K562 (cell line): ENCODE measurements around the gene LRFN2. TPM values are rescaled to one million over a fixed set of nuclear protein-coding genes. Genes with fewer than 3 reads are reported as not detected.

Experiments
- ATAC-seq: fragments of 200-7000 bp; cut with Tn5 transposase; 3 replicates; pipeline ENCODE4 v1.9.1; 2020; ENCODE audit warnings: moderate library complexity
- BruUV-seq: library from RNA; stranded (reverse); fragments of 400-500 nt; replicated peaks from 2 replicates; lab custom pipeline; 2021; lab: Mats Ljungman, UMichigan
- CTCF ChIA-PET: fragments of 300-600 bp; formaldehyde crosslinking; extraction: SDS; loops from one replicate; lab custom pipeline; 2021; ENCODE audit warnings: low intra/inter-chr PET ratio; lab: Yijun Ruan, JAX
- POLR2A ChIA-PET: fragments of 300-600, 350-650 bp; sonication (Branson Sonifier 250); formaldehyde crosslinking; extraction: SDS; loops from one replicate; lab custom pipeline; 2021; ENCODE audit warnings: antibody characterized with exemption, inconsistent platforms; lab: Yijun Ruan, JAX
- DNase-seq, 4 experiments: peaks; one replicate each; pipeline versions ENCODE4 v3.0.0 to v3.0.0-alpha.2; 2011 to 2018; ENCODE audit warnings: low spot score in 3 of 4, mixed read lengths in 3 of 4; ENCODE audit errors: extremely low read depth in 1 of 4
- FAIRE-seq: peaks from 2 replicates; lab custom pipeline; 2011; peaks lifted over from hg19 to GRCh38; lab: Jason Lieb, UNC
- H2AFZ ChIP-seq: 2 replicates; pipeline ENCODE4 v1.6.0; 2011; ENCODE audit warnings: low read depth, low read length, control low read depth, inconsistent platforms
- H3K27ac ChIP-seq: fragments of 200-600 bp; 3 replicates; pipeline ENCODE4 v1.8.0; 2011; ENCODE audit warnings: low read depth, mild to moderate bottlenecking, control low read depth, inconsistent platforms, low read length, moderate library complexity, mixed read lengths; ENCODE audit errors: extremely low read depth
- H3K27me3 ChIP-seq, 2 experiments: fragments of 300-600 bp in 1 of 2; 2 replicates in 1 of 2; 3 replicates in 1 of 2; pipeline versions ENCODE4 v1.6.0 to v1.8.0; 2011; ENCODE audit warnings: inconsistent platforms in 2 of 2, low read length in 2 of 2, mild to moderate bottlenecking in 1 of 2, mixed read lengths in 1 of 2, moderate library complexity in 1 of 2; ENCODE audit not compliant: control insufficient read depth in 2 of 2, insufficient read depth in 2 of 2
- H3K36me3 ChIP-seq: fragments of 300-600 bp; 3 replicates; pipeline ENCODE4 v1.8.0; 2011; ENCODE audit warnings: mild to moderate bottlenecking, low read length, inconsistent platforms; ENCODE audit not compliant: control insufficient read depth, insufficient read depth
- H3K4me1 ChIP-seq, 2 experiments: fragments of 200-600 bp in 1 of 2; replicated peaks in 1 of 2; 2 replicates in 1 of 2; 3 replicates in 1 of 2; pipeline versions ENCODE4 v1.5.1 to v1.8.0; 2011; ENCODE audit warnings: inconsistent platforms in 2 of 2, low read length in 2 of 2, mild to moderate bottlenecking in 1 of 2, mixed read lengths in 1 of 2, moderate library complexity in 1 of 2; ENCODE audit not compliant: control insufficient read depth in 2 of 2, insufficient read depth in 2 of 2
- H3K4me2 ChIP-seq: 2 replicates; pipeline ENCODE4 v1.6.1; 2011; ENCODE audit warnings: low read length, control low read depth, inconsistent platforms, mixed read lengths; ENCODE audit not compliant: insufficient read depth
- H3K4me3 ChIP-seq: fragments of 200-600 bp; sonication (generic), shearing (Covaris generic); 2 replicates; pipeline ENCODE4 v1.5.1; 2016; ENCODE audit warnings: control low read depth, inconsistent platforms
- H3K79me2 ChIP-seq: fragments of 200-600 bp; 3 replicates; pipeline ENCODE4 v1.8.0; 2011; ENCODE audit warnings: low read length, inconsistent platforms; ENCODE audit not compliant: control insufficient read depth, insufficient read depth
- H3K9ac ChIP-seq, 2 experiments: 2 replicates each; pipeline versions ENCODE4 v1.6.0 to v1.6.1; 2011; ENCODE audit warnings: low read depth in 2 of 2, low read length in 2 of 2, control low read depth in 1 of 2, inconsistent platforms in 1 of 2, mild to moderate bottlenecking in 1 of 2, mixed read lengths in 1 of 2; ENCODE audit not compliant: insufficient read depth in 1 of 2
- H3K9me1 ChIP-seq: one replicate; pipeline ENCODE4 v1.6.0; 2011; ENCODE audit warnings: inconsistent platforms, mild to moderate bottlenecking, low read length, moderate library complexity; ENCODE audit not compliant: control insufficient read depth, insufficient read depth
- H3K9me3 ChIP-seq: replicated peaks from 2 replicates; pipeline ENCODE4 v1.5.1; 2011; ENCODE audit warnings: low read depth, low read length, inconsistent platforms; ENCODE audit not compliant: control insufficient read depth, insufficient read depth
- H4K20me1 ChIP-seq: replicated peaks from 2 replicates; pipeline ENCODE4 v1.6.1; 2011; ENCODE audit warnings: low read length, inconsistent platforms, mixed read lengths; ENCODE audit not compliant: control insufficient read depth, insufficient read depth
- BCL6 ChIP-seq: fragments of 250-450 bp; sonication (Bioruptor Pico); IDR thresholded peaks from 2 replicates; pipeline ENCODE4 v1.4.0; 2020
- CEBPZ ChIP-seq: fragments of 150-350 bp; IDR thresholded peaks from 2 replicates; pipeline ENCODE4 v1.6.1; 2014; ENCODE audit warnings: low read depth, mild to moderate bottlenecking, low read length, borderline replicate concordance
- DLX4 ChIP-seq: fragments of 250-450 bp; sonication (Bioruptor Pico); IDR thresholded peaks from 2 replicates; pipeline ENCODE4 v1.6.1; 2021; ENCODE audit warnings: mild to moderate bottlenecking
- EGR1 ChIP-seq: fragments of 450-650 bp; conservative IDR thresholded peaks from 2 replicates; pipeline ENCODE4 v1.6.1; 2017; ENCODE audit warnings: mild to moderate bottlenecking
- ELK3 ChIP-seq: fragments of 450-650 bp; formaldehyde crosslinking; IDR thresholded peaks from 2 replicates; pipeline ENCODE4 v1.4.0; 2020; ENCODE audit warnings: mild to moderate bottlenecking
- FOXP1 ChIP-seq: sonication (generic); formaldehyde crosslinking; IDR thresholded peaks from 2 replicates; pipeline ENCODE4 v1.8.0; 2022; ENCODE audit warnings: mild to moderate bottlenecking, missing genetic modification reagents
- HMGXB4 ChIP-seq: sonication (generic); formaldehyde crosslinking; IDR thresholded peaks from 2 replicates; pipeline ENCODE4 v1.8.1; 2023; ENCODE audit warnings: mild to moderate bottlenecking, missing genetic modification reagents
- IRF9 ChIP-seq: fragments of 450-650 bp; IDR thresholded peaks from 2 replicates; pipeline ENCODE4 v1.6.1; 2016; ENCODE audit warnings: missing biosample characterization, missing genetic modification characterization
- MAFK ChIP-seq: IDR thresholded peaks from 2 replicates; pipeline ENCODE4 v1.6.1; 2011; ENCODE audit warnings: low read length, improper control_type of control experiment
- RBM15 ChIP-seq: fragments of 200-400 bp; formaldehyde crosslinking; IDR thresholded peaks from 2 replicates; pipeline ENCODE4 v1.6.1; 2018; ENCODE audit warnings: mild to moderate bottlenecking, low read length, moderate library complexity; ENCODE audit not compliant: insufficient read depth
- SIRT6 ChIP-seq: IDR thresholded peaks from one replicate; pipeline ENCODE4 v1.6.1; 2012; ENCODE audit warnings: low read depth, mild to moderate bottlenecking, control low read depth, inconsistent platforms, low read length, moderate library complexity
- SMAD4 ChIP-seq: fragments of 250-450 bp; sonication (Bioruptor Pico); conservative IDR thresholded peaks from 2 replicates; pipeline ENCODE4 v1.8.0; 2021; ENCODE audit warnings: inconsistent platforms, mild to moderate bottlenecking, moderate library complexity
- ZC3H4 ChIP-seq: sonication (generic); formaldehyde crosslinking; IDR thresholded peaks from 2 replicates; pipeline ENCODE4 v1.9.0; 2021; ENCODE audit warnings: missing genetic modification reagents, borderline replicate concordance
- ZNF436 ChIP-seq: fragments of 250-450, 450-650 bp; sonication (Bioruptor Pico); formaldehyde crosslinking; IDR thresholded peaks from 2 replicates; pipeline ENCODE4 v1.7.0; 2020; ENCODE audit warnings: mild to moderate bottlenecking
- ZNF444 ChIP-seq: fragments of 250-450 bp; sonication (Bioruptor Pico); IDR thresholded peaks from 2 replicates; pipeline ENCODE4 v1.4.0; 2020; ENCODE audit warnings: mild to moderate bottlenecking, moderate library complexity
- ZNF699 ChIP-seq: fragments of 250-450 bp; sonication (Bioruptor Pico); IDR thresholded peaks from 2 replicates; pipeline ENCODE4 v1.8.0; 2021; ENCODE audit warnings: mild to moderate bottlenecking, moderate library complexity; ENCODE audit not compliant: insufficient replicate concordance
- WGBS: fragments of 100-300 bp; shearing (Covaris generic); methylation state at CpG from one replicate; pipeline ENCODE4 v1.1.6; 2016; ENCODE audit warnings: low coverage, mixed read lengths; ENCODE audit not compliant: insufficient coverage; ENCODE audit errors: missing lambda C conversion rate; 5-methylcytosine and 5-hydroxymethylcytosine counted together
- in situ Hi-C: fragments of 300-500 bp; cut with MboI; formaldehyde crosslinking; loops from 4 replicates; pipeline ENCODE4 v1.15.0; 2018; ENCODE audit warnings: inconsistent platforms, mixed read lengths
- intact Hi-C: fragments of 100-400 bp; cut with micrococcal nuclease; formaldehyde crosslinking; loops from 2 replicates; pipeline ENCODE4 v1.14.2; 2022
- polyA plus RNA-seq, 8 experiments: library from polyadenylated mRNA; depleted of rRNA in 4 of 8; stranded (reverse) in 5 of 8; unstranded in 3 of 8; fragments of >200 nt; fragmentation: Nextera tagmentation in 2 of 8; fragmentation: Illumina TruSeq in 1 of 8; extraction: Ambion mirVana in 2 of 8; extraction: Trizol in 1 of 8; gene quantifications; 2 replicates each; pipeline versions ENCODE4 v1.2.1 to v1.2.3, GENCODE V29; 2011 to 2014; ENCODE audit warnings: inconsistent platforms in 1 of 8, missing spikeins in 1 of 8
- total RNA-seq, 7 experiments: library from RNA; depleted of rRNA in 6 of 7; stranded (reverse); fragments of >200 nt in 6 of 7; fragmentation: Illumina TruSeq in 2 of 7; extraction: Trizol in 2 of 7; gene quantifications; 2 replicates each; pipeline versions ENCODE4 v1.2.1 to v1.2.3, GENCODE V29; 2011 to 2021; ENCODE audit warnings: low replicate concordance in 1 of 7

Gene LRFN2
- total and polyA plus RNA-seq, 9 of the 15 experiments (the other 6 are each of a cell fraction or from before 2014, with no cell fraction given): not detected

- no peaks in the 10 kb centered on the region for H3K9me1 ChIP-seq
- H2AFZ ChIP-seq: no peak overlapping the region
- peaks cover 0 to 9% of the 10 kb centered on the region in 2 experiments; a peak in 1 of 5 replicates for H3K4me1 ChIP-seq
- ATAC-seq: no peak
- no peak overlapping the region for H3K4me3 ChIP-seq
- peaks cover 13 to 37% of the 10 kb centered on the region in 2 experiments; a peak in 3 of 5 replicates for H3K27me3 ChIP-seq
- POLR2A ChIA-PET: interaction anchor here (0.5 kb wide), 1 partner anchor 20 kb away, joined by 3 read pairs; no protein-coding TSS in a partner anchor
- H3K79me2 ChIP-seq: no peaks in the 10 kb centered on the region
- no peak overlapping the region for H3K9ac ChIP-seq
- intact Hi-C loops: no loop called here
- H3K36me3 ChIP-seq: no peaks in the 10 kb centered on the region
- no peak for FAIRE-seq
- CTCF ChIA-PET: no interaction called here
- WGBS: 2% methylated on average over 12 of the region's 12 CpGs
- BruUV-seq: no TSS peak
- 0 out of 2 replicates have a peak, but pooled peaks cover 7% of the 10 kb centered on the region for H4K20me1 ChIP-seq
- H3K4me2 ChIP-seq: no peak overlapping the region
- H3K9me3 ChIP-seq: no peaks in the 10 kb centered on the region
- no peak for DNase-seq
- TF ChIP-seq ELK3 (CRISPR knock-in tag) (no peak), EGR1 (no peak), HMGXB4 (CRISPR knock-in tag) (no peak), SIRT6 (no peak), ZNF699 (CRISPR knock-in tag) (no peak), BCL6 (CRISPR knock-in tag) (no peak), MAFK (no peak), SMAD4 (CRISPR knock-in tag) (no peak), IRF9 (no peak), DLX4 (CRISPR knock-in tag) (no peak), CEBPZ (no peak), ZNF436 (CRISPR knock-in tag) (no peak), FOXP1 (CRISPR knock-in tag) (no peak), ZNF444 (CRISPR knock-in tag) (no peak), RBM15 (no peak), ZC3H4 (CRISPR knock-in tag) (no peak)
- H3K27ac ChIP-seq: no peak overlapping the region
- in situ Hi-C loops: no loop called here
These were observed 155.5 kb downstream of the LRFN2 start for GRCh38 chr6:40431706-40432105.
